ENCODE measurements around the gene CAMKMT. TPM values are rescaled to one million over a fixed set of nuclear protein-coding genes. Genes with fewer than 3 reads are reported as not detected.

The CAMKMT gene
- total RNA-seq, 1 donor from 2014 or later = 11.9 TPM

DNA sequence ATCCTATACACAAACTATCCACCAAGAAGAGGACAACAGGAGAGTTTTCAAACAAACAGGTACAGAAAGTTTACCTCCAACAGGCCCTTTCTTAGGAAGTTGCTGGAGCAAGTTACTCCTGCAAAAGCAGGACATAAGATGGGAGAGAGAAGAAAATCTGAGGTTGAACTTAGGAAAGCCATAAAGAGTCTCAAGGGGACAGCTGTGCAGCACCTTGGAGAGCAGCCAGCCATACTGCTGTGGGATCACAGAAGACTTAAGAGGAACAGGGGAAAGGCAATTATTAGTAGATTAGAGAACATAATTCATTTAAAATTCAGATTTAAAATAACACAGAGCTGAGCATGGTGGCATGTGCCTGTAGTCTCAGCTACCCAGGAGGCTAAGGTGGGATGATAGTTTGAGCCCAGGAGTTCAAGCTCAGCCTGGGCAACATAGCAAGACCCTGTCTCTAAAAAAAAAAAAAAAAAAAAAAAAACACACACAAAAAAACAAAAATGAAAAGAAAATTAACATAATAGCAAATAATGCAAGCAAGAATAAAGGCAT is 431.6 kb downstream of the CAMKMT start:
- TF ChIP-seq, protein P1, sequence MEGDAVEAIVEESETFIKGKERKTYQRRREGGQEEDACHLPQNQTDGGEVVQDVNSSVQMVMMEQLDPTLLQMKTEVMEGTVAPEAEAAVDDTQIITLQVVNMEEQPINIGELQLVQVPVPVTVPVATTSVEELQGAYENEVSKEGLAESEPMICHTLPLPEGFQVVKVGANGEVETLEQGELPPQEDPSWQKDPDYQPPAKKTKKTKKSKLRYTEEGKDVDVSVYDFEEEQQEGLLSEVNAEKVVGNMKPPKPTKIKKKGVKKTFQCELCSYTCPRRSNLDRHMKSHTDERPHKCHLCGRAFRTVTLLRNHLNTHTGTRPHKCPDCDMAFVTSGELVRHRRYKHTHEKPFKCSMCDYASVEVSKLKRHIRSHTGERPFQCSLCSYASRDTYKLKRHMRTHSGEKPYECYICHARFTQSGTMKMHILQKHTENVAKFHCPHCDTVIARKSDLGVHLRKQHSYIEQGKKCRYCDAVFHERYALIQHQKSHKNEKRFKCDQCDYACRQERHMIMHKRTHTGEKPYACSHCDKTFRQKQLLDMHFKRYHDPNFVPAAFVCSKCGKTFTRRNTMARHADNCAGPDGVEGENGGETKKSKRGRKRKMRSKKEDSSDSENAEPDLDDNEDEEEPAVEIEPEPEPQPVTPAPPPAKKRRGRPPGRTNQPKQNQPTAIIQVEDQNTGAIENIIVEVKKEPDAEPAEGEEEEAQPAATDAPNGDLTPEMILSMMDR (conservative IDR thresholded peaks at IDR 0.05) = no peak
- H3K27me3 Mint-ChIP-seq (ENCODE audit: low read depth) = peaks cover 89% of the 10 kb centered on the region
- H3K27ac Mint-ChIP-seq (ENCODE audit: unreplicated experiment) = no peak overlapping the region
- peaks cover 4% of the 10 kb centered on the region for H3K4me1 Mint-ChIP-seq
- H3K4me3 Mint-ChIP-seq = no peak overlapping the region
- no peaks in the 10 kb centered on the region for H3K9me3 Mint-ChIP-seq
- no peak for DNase-seq (ENCODE audit: low read depth, low spot score)
- H3K36me3 Mint-ChIP-seq (ENCODE audit: low read depth) = no peaks in the 10 kb centered on the region

DNA sequence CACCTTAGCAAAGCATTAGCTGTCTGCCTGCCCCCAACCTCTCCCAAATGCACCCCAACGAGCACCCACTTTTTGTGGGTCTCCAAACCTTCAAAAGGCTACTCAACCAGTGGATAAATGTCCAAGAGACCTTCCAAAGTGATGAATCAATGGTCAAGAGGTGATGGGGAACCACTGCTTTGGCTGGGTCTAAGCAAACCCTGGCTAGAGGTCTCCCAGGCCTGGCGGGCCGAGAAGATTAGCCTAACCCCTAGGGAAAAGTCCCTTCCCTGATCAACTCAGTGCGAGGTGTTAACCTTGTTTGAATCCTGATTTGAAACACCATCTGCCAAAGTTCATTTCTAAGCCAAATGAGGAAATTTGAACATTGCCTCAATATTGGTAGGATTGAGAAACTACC is 435.0 kb downstream of the CAMKMT start:
- H3K27ac Mint-ChIP-seq (ENCODE audit: unreplicated experiment) = no peak overlapping the region
- no peak overlapping the region for H3K4me3 Mint-ChIP-seq
- H3K9me3 Mint-ChIP-seq = no peaks in the 10 kb centered on the region
- no peaks in the 10 kb centered on the region for H3K36me3 Mint-ChIP-seq (ENCODE audit: low read depth)
- H3K4me1 Mint-ChIP-seq = peaks cover 5% of the 10 kb centered on the region
- TF ChIP-seq, protein P1 (conservative IDR thresholded peaks at IDR 0.05) = no peak
- no peak for DNase-seq (ENCODE audit: low read depth, low spot score)
- H3K27me3 Mint-ChIP-seq (ENCODE audit: low read depth) = peaks cover 97% of the 10 kb centered on the region

DNA sequence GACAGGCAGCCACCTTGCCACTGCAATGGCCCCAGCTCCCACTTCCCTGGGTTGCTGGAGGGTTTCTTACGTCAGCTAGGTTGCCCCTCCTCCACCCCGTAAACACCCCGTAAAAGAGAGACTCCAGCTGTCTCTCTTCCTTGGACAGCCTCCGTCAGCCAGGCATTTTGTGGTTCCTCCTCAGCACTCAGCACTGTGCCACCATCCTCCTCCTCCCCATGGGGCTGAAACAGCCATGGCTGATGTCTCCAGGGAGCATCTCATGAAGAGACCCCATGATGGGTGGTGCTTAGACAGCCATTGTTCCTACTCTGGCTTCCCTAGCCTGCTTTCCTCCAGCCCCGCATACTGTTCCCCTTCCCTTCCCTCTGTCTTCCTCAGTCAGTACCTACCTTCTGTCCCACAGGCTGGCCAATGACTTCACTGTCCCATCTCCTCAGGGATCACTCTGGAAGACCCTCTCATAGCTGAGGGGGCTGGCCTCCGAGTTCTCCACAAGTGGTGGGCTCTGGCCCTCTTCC is 436.5 kb downstream of the CAMKMT start:
- no peak overlapping the region for H3K27ac Mint-ChIP-seq (ENCODE audit: unreplicated experiment)
- no peaks in the 10 kb centered on the region for H3K36me3 Mint-ChIP-seq (ENCODE audit: low read depth)
- peaks cover 97% of the 10 kb centered on the region for H3K27me3 Mint-ChIP-seq (ENCODE audit: low read depth)
- peaks cover 12% of the 10 kb centered on the region for H3K4me1 Mint-ChIP-seq
- no peak for DNase-seq (ENCODE audit: low read depth, low spot score)
- no peaks in the 10 kb centered on the region for H3K9me3 Mint-ChIP-seq
- H3K4me3 Mint-ChIP-seq = no peak overlapping the region
- TF ChIP-seq, protein P1 (conservative IDR thresholded peaks at IDR 0.05) = no peak

DNA sequence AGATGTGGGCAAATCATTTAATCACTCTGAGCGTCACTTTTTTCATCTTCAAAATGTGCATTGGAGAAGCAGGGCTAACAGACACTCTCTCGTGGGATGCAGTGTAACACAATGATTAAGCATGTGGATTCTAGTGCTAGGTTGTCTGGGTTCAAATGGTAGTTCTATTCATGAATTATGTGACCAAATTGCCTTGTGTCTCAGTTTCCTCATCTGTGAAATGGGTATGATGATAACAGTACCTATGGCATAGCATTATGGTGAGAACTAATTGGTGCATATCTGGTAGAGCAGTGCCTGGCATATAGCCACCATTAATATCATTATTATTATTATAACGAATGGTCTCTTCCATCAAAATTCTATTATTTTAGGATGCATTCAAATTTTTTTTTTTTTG is 437.4 kb downstream of the CAMKMT start:
- H3K27ac Mint-ChIP-seq (ENCODE audit: unreplicated experiment) = no peak overlapping the region
- H3K9me3 Mint-ChIP-seq = no peaks in the 10 kb centered on the region
- H3K4me3 Mint-ChIP-seq = no peak overlapping the region
- TF ChIP-seq, protein P1 (conservative IDR thresholded peaks at IDR 0.05) = no peak
- peaks cover 98% of the 10 kb centered on the region for H3K27me3 Mint-ChIP-seq (ENCODE audit: low read depth)
- no peaks in the 10 kb centered on the region for H3K36me3 Mint-ChIP-seq (ENCODE audit: low read depth)
- H3K4me1 Mint-ChIP-seq = peaks cover 12% of the 10 kb centered on the region
- no peak for DNase-seq (ENCODE audit: low read depth, low spot score)

DNA sequence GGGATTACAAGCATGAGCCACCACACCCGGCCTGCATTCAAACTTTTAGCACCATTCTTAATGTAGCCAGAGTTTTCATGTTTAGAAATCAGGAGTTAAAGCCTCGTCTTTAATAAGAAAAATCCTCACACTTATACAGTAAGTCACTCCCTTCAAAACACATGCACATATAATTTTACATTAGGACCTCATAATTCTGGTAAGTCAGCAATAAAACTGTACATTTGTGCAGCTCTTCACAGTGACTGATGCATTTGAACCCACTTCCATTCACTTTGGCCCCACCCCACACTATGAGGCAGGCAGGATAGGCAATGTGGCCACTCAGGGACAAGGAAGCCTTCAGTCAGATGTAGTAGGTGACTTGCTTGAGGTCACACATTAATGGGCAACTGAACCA is 438.0 kb downstream of the CAMKMT start:
- TF ChIP-seq, protein P1 (conservative IDR thresholded peaks at IDR 0.05) = no peak
- Mint-ChIP-seq H3K27me3 (ENCODE audit: low read depth) (peaks cover 99% of the 10 kb centered on the region), H3K9me3 (no peaks in the 10 kb centered on the region), H3K4me1 (peaks cover 12% of the 10 kb centered on the region), H3K4me3 (peak overlapping the region; percentile 36), H3K27ac (ENCODE audit: unreplicated experiment) (no peak overlapping the region), H3K36me3 (ENCODE audit: low read depth) (no peaks in the 10 kb centered on the region)
- no peak for DNase-seq (ENCODE audit: low read depth, low spot score)

Data from neural crest cell (in vitro differentiated cells).